Measurements from ENCODE around the gene TBC1D16. TPM values are rescaled to one million over a fixed set of nuclear protein-coding genes. Genes with fewer than 3 reads are reported as not detected.

The TBC1D16 gene
- total RNA-seq, 1 experiment from 2014 or later: 21.1 TPM

DNA sequence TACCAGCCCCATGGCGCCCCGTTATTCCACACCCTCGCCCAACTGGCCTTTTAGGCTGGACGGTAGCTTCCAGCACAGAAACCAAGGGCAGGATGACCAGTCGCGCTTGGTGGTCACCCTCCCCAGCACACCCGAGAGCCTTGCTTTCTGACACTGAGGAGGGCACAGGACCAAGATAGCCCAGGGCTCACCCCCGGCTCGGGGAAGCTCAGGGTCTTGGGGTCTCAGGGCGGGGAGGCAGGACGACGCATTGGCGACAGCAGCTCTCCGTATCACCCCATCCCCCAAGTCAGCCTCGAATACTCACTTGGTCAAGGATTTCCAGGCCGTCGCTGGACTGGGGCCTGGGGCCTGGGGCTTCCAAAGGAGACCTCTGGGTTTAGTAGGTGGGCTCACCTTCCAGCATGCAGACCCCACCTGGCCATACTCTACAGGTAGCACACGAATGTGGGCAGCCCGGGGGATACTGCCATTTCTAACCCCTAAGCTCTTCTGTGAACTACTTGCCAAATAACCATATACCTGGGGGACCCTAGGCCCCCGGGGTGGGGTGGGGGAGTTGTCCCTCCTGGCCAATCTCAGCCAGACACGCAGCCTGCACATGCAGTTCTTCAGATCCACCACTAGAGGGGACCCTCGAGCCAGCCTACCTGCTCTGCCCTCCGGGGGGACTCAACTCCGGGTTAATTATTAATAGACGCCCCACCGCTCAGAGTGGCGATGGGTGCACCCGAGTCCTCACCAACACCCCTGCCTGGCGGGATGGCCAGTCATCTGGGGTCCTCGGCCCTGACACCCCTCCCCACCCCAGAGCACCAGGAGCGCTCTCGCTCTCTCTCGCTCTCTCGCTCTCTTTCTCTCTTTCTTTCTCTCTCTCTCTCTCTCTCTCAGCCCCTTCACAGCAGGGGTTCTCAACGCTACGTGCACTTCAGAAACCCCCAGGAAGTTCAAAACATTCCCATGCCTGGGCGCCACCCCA lies 30.0 kb downstream of the TBC1D16 start:
- no peaks in the 10 kb centered on the region for H3K27me3 Mint-ChIP-seq (ENCODE audit: insufficient read depth, unreplicated experiment)
- intact Hi-C loops (cut with micrococcal nuclease): no loop called here
- BruUV-seq (replicated peaks): no TSS peak
- no peak overlapping the region for H3K4me3 Mint-ChIP-seq (ENCODE audit: unreplicated experiment)
- peaks cover 7% of the 10 kb centered on the region for H3K4me1 Mint-ChIP-seq (ENCODE audit: insufficient read depth, unreplicated experiment)
- POLR2A ChIA-PET: no interaction called here
- TF ChIP-seq, protein P1, sequence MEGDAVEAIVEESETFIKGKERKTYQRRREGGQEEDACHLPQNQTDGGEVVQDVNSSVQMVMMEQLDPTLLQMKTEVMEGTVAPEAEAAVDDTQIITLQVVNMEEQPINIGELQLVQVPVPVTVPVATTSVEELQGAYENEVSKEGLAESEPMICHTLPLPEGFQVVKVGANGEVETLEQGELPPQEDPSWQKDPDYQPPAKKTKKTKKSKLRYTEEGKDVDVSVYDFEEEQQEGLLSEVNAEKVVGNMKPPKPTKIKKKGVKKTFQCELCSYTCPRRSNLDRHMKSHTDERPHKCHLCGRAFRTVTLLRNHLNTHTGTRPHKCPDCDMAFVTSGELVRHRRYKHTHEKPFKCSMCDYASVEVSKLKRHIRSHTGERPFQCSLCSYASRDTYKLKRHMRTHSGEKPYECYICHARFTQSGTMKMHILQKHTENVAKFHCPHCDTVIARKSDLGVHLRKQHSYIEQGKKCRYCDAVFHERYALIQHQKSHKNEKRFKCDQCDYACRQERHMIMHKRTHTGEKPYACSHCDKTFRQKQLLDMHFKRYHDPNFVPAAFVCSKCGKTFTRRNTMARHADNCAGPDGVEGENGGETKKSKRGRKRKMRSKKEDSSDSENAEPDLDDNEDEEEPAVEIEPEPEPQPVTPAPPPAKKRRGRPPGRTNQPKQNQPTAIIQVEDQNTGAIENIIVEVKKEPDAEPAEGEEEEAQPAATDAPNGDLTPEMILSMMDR (IDR thresholded peaks at IDR 0.05; ENCODE audit: unreplicated experiment): peak; percentile 98
- H3K36me3 Mint-ChIP-seq (ENCODE audit: insufficient read depth, unreplicated experiment): peaks cover 16% of the 10 kb centered on the region
- H3K9me3 Mint-ChIP-seq (ENCODE audit: unreplicated experiment): no peaks in the 10 kb centered on the region
- CTCF ChIA-PET: interaction anchor here (0.5 to 5.1 kb wide), 31 partner anchors 8 to 1338 kb away, joined by 3 to 49 read pairs (median 4); no protein-coding TSS in a partner anchor
- peak; percentile 57 for DNase-seq (ENCODE audit: unreplicated experiment)
- H3K27ac Mint-ChIP-seq (ENCODE audit: low read depth, unreplicated experiment): no peak overlapping the region

DNA sequence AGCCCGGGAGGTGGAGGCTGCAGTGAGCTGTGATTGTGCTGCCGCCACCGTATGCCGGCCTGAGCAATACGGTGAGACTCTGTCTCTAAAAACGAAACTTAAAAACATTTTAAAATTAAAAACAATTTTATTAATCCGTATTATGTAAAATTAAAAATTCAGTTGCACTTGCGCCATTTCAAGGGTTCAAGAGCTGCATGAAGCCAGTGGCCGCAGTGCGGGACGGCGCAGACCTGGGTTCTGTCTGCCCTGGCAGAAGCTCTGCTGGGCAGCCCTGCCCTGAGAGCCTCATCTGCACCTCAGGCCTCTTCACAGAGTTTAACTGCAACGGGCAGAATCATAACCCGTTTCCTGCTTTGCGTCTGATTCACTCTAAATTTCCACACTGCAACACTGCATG lies 31.7 kb downstream of the TBC1D16 start:
- TF ChIP-seq, protein P1 (IDR thresholded peaks at IDR 0.05; ENCODE audit: unreplicated experiment): no peak
- Mint-ChIP-seq H3K9me3 (ENCODE audit: unreplicated experiment) (no peaks in the 10 kb centered on the region), H3K36me3 (ENCODE audit: insufficient read depth, unreplicated experiment) (peaks cover 16% of the 10 kb centered on the region), H3K4me1 (ENCODE audit: insufficient read depth, unreplicated experiment) (peaks cover 7% of the 10 kb centered on the region), H3K27me3 (ENCODE audit: insufficient read depth, unreplicated experiment) (no peaks in the 10 kb centered on the region), H3K4me3 (ENCODE audit: unreplicated experiment) (no peak overlapping the region), H3K27ac (ENCODE audit: low read depth, unreplicated experiment) (no peak overlapping the region)
- CTCF ChIA-PET: interaction anchor here (1.7 to 5.1 kb wide), 4 partner anchors 9 to 79 kb away, joined by 4 to 49 read pairs (median 14); no protein-coding TSS in a partner anchor
- no TSS peak for BruUV-seq (replicated peaks)
- POLR2A ChIA-PET: interaction anchor here (0.9 kb wide), 1 partner anchor 195 kb away, joined by 3 read pairs; no protein-coding TSS in a partner anchor
- DNase-seq (ENCODE audit: unreplicated experiment): no peak
- intact Hi-C loops (cut with micrococcal nuclease): no loop called here

DNA sequence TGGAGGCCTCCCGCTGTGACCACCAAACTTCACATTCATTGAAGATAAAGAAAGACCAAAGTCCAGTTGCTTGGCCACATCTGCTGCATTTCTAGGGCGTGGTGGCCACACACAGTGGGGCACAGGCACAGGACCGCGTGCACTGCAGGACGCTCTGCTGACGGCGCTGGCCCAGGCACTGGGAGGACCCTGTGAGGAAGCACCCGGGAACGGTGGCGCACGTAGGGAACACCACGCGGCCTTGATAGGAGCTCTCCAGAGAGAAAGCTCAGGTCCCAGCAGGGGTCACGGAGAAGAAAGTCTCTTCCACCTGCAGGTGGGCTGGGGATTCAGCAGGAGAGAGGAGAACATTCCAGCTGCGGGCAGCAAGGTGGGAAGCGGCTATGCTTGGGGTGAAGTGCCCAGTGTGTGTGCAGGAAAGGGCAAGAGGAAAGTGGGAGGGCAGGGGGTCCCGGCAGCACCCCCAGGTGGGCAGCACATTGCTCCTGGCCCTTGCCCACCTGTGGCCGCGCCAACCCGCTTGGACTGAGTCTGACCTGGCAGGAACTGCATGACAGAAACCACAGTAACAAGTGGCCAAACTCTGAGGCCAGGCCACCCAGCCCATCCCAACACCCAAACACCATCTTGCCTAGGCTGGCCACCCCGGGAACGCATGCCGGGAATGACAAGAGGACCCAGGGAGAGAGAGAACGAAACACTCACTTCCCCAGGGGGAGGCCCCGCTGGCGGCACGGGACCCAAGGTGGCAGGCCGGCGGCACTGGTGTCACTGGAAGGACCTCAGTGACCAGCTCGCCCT lies 32.8 kb downstream of the TBC1D16 start:
- CTCF ChIA-PET: interaction anchor here (0.5 to 2.1 kb wide), 3 partner anchors 57 to 125 kb away, joined by 3 to 6 read pairs (median 3); no protein-coding TSS in a partner anchor
- no TSS peak for BruUV-seq (replicated peaks)
- POLR2A ChIA-PET: interaction anchor here (0.5 kb wide), 1 partner anchor 44 kb away, joined by 4 read pairs; no protein-coding TSS in a partner anchor
- DNase-seq (ENCODE audit: unreplicated experiment): no peak
- H3K27me3 Mint-ChIP-seq (ENCODE audit: insufficient read depth, unreplicated experiment): no peaks in the 10 kb centered on the region
- TF ChIP-seq, protein P1 (IDR thresholded peaks at IDR 0.05; ENCODE audit: unreplicated experiment): no peak
- H3K36me3 Mint-ChIP-seq (ENCODE audit: insufficient read depth, unreplicated experiment): peaks cover 18% of the 10 kb centered on the region
- no peak overlapping the region for H3K27ac Mint-ChIP-seq (ENCODE audit: low read depth, unreplicated experiment)
- intact Hi-C loops (cut with micrococcal nuclease): no loop called here
- no peak overlapping the region for H3K4me3 Mint-ChIP-seq (ENCODE audit: unreplicated experiment)
- H3K4me1 Mint-ChIP-seq (ENCODE audit: insufficient read depth, unreplicated experiment): peaks cover 7% of the 10 kb centered on the region
- no peaks in the 10 kb centered on the region for H3K9me3 Mint-ChIP-seq (ENCODE audit: unreplicated experiment)
